Measurements from ENCODE around the gene SOX10.

The SOX10 gene

GRCh38 chr22:37995460-37995859, 11.1 kb upstream of the SOX10 start:
- TF ChIP-seq CTCF (IDR thresholded peaks at IDR 0.05; ENCODE audit: low read depth, low read length, missing control alignments), result no peak
- H3K4me3 ChIP-seq (ENCODE audit: low read depth, low read length), result no peak overlapping the region
- no peak for DNase-seq (ENCODE audit: low read depth)
- in situ Hi-C loops (cut with HindIII; ENCODE audit: low sequenced_read_pairs), result no loop called here

- no peak for TF ChIP-seq CTCF (IDR thresholded peaks at IDR 0.05; ENCODE audit: low read depth, low read length, missing control alignments)
- no peak for DNase-seq (ENCODE audit: low read depth)
- H3K4me3 ChIP-seq (ENCODE audit: low read depth, low read length), result no peak overlapping the region
- in situ Hi-C loops (cut with HindIII; ENCODE audit: low sequenced_read_pairs), result no loop called here
These were observed 10.6 kb upstream of the SOX10 start for GRCh38 chr22:37994982-37995381.

GRCh38 chr22:37994049-37994448, 9.7 kb upstream of the SOX10 start:
- no peak for TF ChIP-seq CTCF (IDR thresholded peaks at IDR 0.05; ENCODE audit: low read depth, low read length, missing control alignments)
- DNase-seq (ENCODE audit: low read depth), result no peak
- in situ Hi-C loops (cut with HindIII; ENCODE audit: low sequenced_read_pairs), result no loop called here
- no peak overlapping the region for H3K4me3 ChIP-seq (ENCODE audit: low read depth, low read length)

GRCh38 chr22:37991731-37992442, 7.5 kb upstream of the SOX10 start:
- in situ Hi-C loops (cut with HindIII; ENCODE audit: low sequenced_read_pairs), result no loop called here
- no peak for TF ChIP-seq CTCF (IDR thresholded peaks at IDR 0.05; ENCODE audit: low read depth, low read length, missing control alignments)
- H3K4me3 ChIP-seq (ENCODE audit: low read depth, low read length), result no peak overlapping the region
- DNase-seq (ENCODE audit: low read depth), result no peak

GRCh38 chr22:37990862-37991261, 6.5 kb upstream of the SOX10 start:
- in situ Hi-C loops (cut with HindIII; ENCODE audit: low sequenced_read_pairs), result no loop called here
- no peak overlapping the region for H3K4me3 ChIP-seq (ENCODE audit: low read depth, low read length)
- no peak for TF ChIP-seq CTCF (IDR thresholded peaks at IDR 0.05; ENCODE audit: low read depth, low read length, missing control alignments)
- no peak for DNase-seq (ENCODE audit: low read depth)

GRCh38 chr22:37990301-37990700, 5.9 kb upstream of the SOX10 start:
- in situ Hi-C loops (cut with HindIII; ENCODE audit: low sequenced_read_pairs), result no loop called here
- DNase-seq (ENCODE audit: low read depth), result no peak
- no peak for TF ChIP-seq CTCF (IDR thresholded peaks at IDR 0.05; ENCODE audit: low read depth, low read length, missing control alignments)

More at GRCh38 chr22:37990301-37990700, 5.9 kb upstream of the SOX10 start:
- no peak overlapping the region for H3K4me3 ChIP-seq (ENCODE audit: low read depth, low read length)
